Pancreas (tissue), 10 donors: ENCODE results near the gene CDC34. TPM values are rescaled to one million over a fixed set of nuclear protein-coding genes. Genes with fewer than 3 reads are reported as not detected.
A peak's percentile ranks its signal among the peaks of the same experiment; 100 is the strongest.

Source experiments
- ATAC-seq, 4 donors: fragments of 200-7000 bp; cut with Tn5 transposase; one replicate each; pipeline versions ENCODE4 v1.8.0 to v1.9.1; 2020; ENCODE audit warnings: mild to moderate bottlenecking in 4 of 4, moderate library complexity in 4 of 4
- DNase-seq, 6 donors: peaks; one replicate each; pipeline ENCODE4 v3.0.0-alpha.2; 2020
- FAIRE-seq: peaks from 2 replicates; lab custom pipeline; 2012; peaks lifted over from hg19 to GRCh38; lab: Jason Lieb, UNC
- H3K27ac ChIP-seq, 4 donors: fragments of 200-600 bp; sonication (generic); 1 replicate in 3 of 4; 2 replicates in 1 of 4; pipeline versions ENCODE4 v1.5.0 to v1.8.0; 2020
- H3K27me3 ChIP-seq, 4 donors: fragments of 200-600 bp; one replicate each; pipeline ENCODE4 v1.8.0; 2021
- H3K36me3 ChIP-seq, 3 donors: fragments of 200-600 bp; sonication (generic) in 1 of 3; one replicate each; pipeline versions ENCODE4 v1.5.0 to v1.8.0; 2020 to 2021
- H3K4me1 ChIP-seq, 3 donors: fragments of 200-600 bp; one replicate each; pipeline ENCODE4 v1.8.0; 2021
- H3K4me3 ChIP-seq, 4 donors: fragments of 200-600 bp; sonication (generic) in 2 of 4; one replicate each; pipeline versions ENCODE4 v1.5.0 to v1.8.0; 2020 to 2021
- H3K9me3 ChIP-seq, 4 donors: fragments of 200-600 bp; one replicate each; pipeline ENCODE4 v1.8.0; 2021
- CTCF ChIP-seq, 4 donors: fragments of 200-600 bp; sonication (generic) in 3 of 4; IDR thresholded peaks; one replicate each; pipeline versions ENCODE4 v1.5.0 to v1.8.0; 2021; ENCODE audit warnings: antibody characterized with exemption in 4 of 4
- WGBS, 2 donors: extraction: QIAGEN DNeasy Blood & Tissue Kit; methylation state at CpG; one replicate each; pipeline ENCODE4 v1.1.7; 2013; 5-methylcytosine and 5-hydroxymethylcytosine counted together
- intact Hi-C, 3 donors: fragments of 100-400 bp; cut with DNase I; formaldehyde crosslinking; loops; one replicate each; pipeline versions ENCODE4 v1.11.1 to v1.14.2; 2022
- polyA plus RNA-seq, 2 donors: library from polyadenylated mRNA; stranded (reverse); fragments of 200-250 nt; gene quantifications; one replicate each; pipeline ENCODE4 v1.2.3, GENCODE V29; 2013
- total RNA-seq, 6 donors: library from RNA; stranded (reverse); fragmentation: NEBNext Ultra II Directional in 4 of 6; extraction: Animal tissue kit (Norgen Biotek cat#: 25700) in 4 of 6; gene quantifications; one replicate each; pipeline versions ENCODE4 v1.2.1 to v1.2.4, GENCODE V29; 2021 to 2023
- donor health status: healthy with polysubstance abuse.
- donor health status: DM: no; HTN: no; CAD: no; lungs with moderate emphysema.
- donor health status: DM: no; HTN: no; CAD: no.
- donor health status: control.
- donor health status: control.
- donor health status: Bipolar disorder and iron deficiency.
- donor health status: DM: yes; HTN: yes; CAD: no.
- donor health status: DM: no; HTN: no; CAD: no.
- donor health status: DM: no; HTN: no; CAD: no.
- donor health status: DM: yes; HTN: yes; CAD: no.

The CDC34 gene
- total and polyA plus RNA-seq, 8 donors, result 26.2 to 107 (median 45.6) TPM

- Histone ChIP-seq H3K4me3 (no peak overlapping the region), H3K9me3 (no peaks in the 10 kb centered on the region), H3K4me1 (peaks cover 0 to 4% (median 0%) of the 10 kb centered on the region in 3 donors), H3K27me3 (no peaks in the 10 kb centered on the region), H3K36me3 (no peaks in the 10 kb centered on the region), H3K27ac (no peak overlapping the region)
- FAIRE-seq (no peak), ATAC-seq (no peak), DNase-seq (peak in 2 of 6 donors; percentile 47 to 63)
- WGBS, 2 donors, result 81 to 90% methylated on average over 29 to 32 of the region's 32 CpGs
- intact Hi-C loops, result no loop called here
- TF ChIP-seq CTCF (IDR thresholded peaks at IDR 0.05), result no peak
Measured at GRCh38 chr19:491146-491741, 40.3 kb upstream of the CDC34 start.

- H3K9me3 ChIP-seq, result no peaks in the 10 kb centered on the region
- TF ChIP-seq CTCF (IDR thresholded peaks at IDR 0.05), result no peak
- ATAC-seq, result no peak
- peak in 2 of 6 donors; percentile 54 to 76 for DNase-seq
- H3K27ac ChIP-seq, result no peak overlapping the region
- H3K4me3 ChIP-seq, result no peak overlapping the region
- peaks cover 0 to 4% (median 0%) of the 10 kb centered on the region in 3 donors for H3K4me1 ChIP-seq
- 68 to 76% methylated on average over 14 to 19 of the region's 19 CpGs for WGBS, 2 donors
- FAIRE-seq, result no peak
- intact Hi-C loops, result no loop called here
- no peaks in the 10 kb centered on the region for H3K27me3 ChIP-seq
- no peaks in the 10 kb centered on the region for H3K36me3 ChIP-seq
Measured at GRCh38 chr19:492091-492531, 39.4 kb upstream of the CDC34 start.

- ATAC-seq (no peak), DNase-seq (peak in 2 of 6 donors; percentile 45 to 61), FAIRE-seq (no peak)
- intact Hi-C loops, result no loop called here
- Histone ChIP-seq H3K36me3 (no peaks in the 10 kb centered on the region), H3K9me3 (no peaks in the 10 kb centered on the region), H3K27me3 (peaks cover 0 to 10% (median 6%) of the 10 kb centered on the region in 4 donors), H3K4me3 (no peak overlapping the region), H3K4me1 (peaks cover 0 to 11% (median 5%) of the 10 kb centered on the region in 3 donors), H3K27ac (no peak overlapping the region)
- no peak for TF ChIP-seq CTCF (IDR thresholded peaks at IDR 0.05)
- WGBS, 2 donors, result 51 to 53% methylated on average over 21 to 23 of the region's 23 CpGs
Measured at GRCh38 chr19:493391-494170, 38.0 kb upstream of the CDC34 start.

GRCh38 chr19:494171-495080 lies 37.1 kb upstream of the CDC34 start:
- peak in 2 of 6 donors; percentile 39 to 72 for DNase-seq
- no peak for FAIRE-seq
- H3K4me1 ChIP-seq, result peaks cover 0 to 11% (median 5%) of the 10 kb centered on the region in 3 donors
- TF ChIP-seq CTCF (IDR thresholded peaks at IDR 0.05), result no peak
- no peak overlapping the region for H3K27ac ChIP-seq
- H3K9me3 ChIP-seq, result no peaks in the 10 kb centered on the region
- ATAC-seq, result no peak
- WGBS, 2 donors, result 43 to 56% methylated on average over 21 to 22 of the region's 22 CpGs
- H3K36me3 ChIP-seq, result no peaks in the 10 kb centered on the region
- intact Hi-C loops, result no loop called here
- H3K27me3 ChIP-seq, result peaks cover 0 to 10% (median 6%) of the 10 kb centered on the region in 4 donors
- no peak overlapping the region for H3K4me3 ChIP-seq
